ENCODE measurements around the gene FGFR2. TPM values are rescaled to one million over a fixed set of nuclear protein-coding genes. Genes with fewer than 3 reads are reported as not detected.
"Not testable (repeated sequence)": the region's sequence is repeated elsewhere in the genome, so short reads cannot be mapped to it uniquely, and the experiment has no call there.

FGFR2 gene
- total RNA-seq, 1 donor from 2014 or later, result not detected

- not testable (repeated sequence) for DNase-seq (ENCODE audit: low read depth in 2 of 2)
Observed at GRCh38 chr10:121554916-121555315, 43.3 kb downstream of the FGFR2 start.

GRCh38 chr10:121553511-121554264 is 44.6 kb downstream of the FGFR2 start:
- DNase-seq (ENCODE audit: low read depth in 2 of 2), result no peak

GRCh38 chr10:121552746-121553145 is 45.5 kb downstream of the FGFR2 start:
- DNase-seq (ENCODE audit: low read depth in 2 of 2), result no peak

GRCh38 chr10:121551210-121551885 is 46.9 kb downstream of the FGFR2 start:
- no peak for DNase-seq (ENCODE audit: low read depth in 2 of 2)

GRCh38 chr10:121544301-121544869 is 53.9 kb downstream of the FGFR2 start:
- DNase-seq (ENCODE audit: low read depth in 2 of 2), result no peak

- no peak for DNase-seq (ENCODE audit: low read depth in 2 of 2)
Observed at GRCh38 chr10:121543545-121543944, 54.7 kb downstream of the FGFR2 start.

GRCh38 chr10:121541450-121542120 is 56.7 kb downstream of the FGFR2 start:
- DNase-seq (ENCODE audit: low read depth in 2 of 2), result no peak

GRCh38 chr10:121540732-121541395 is 57.4 kb downstream of the FGFR2 start:
- no peak for DNase-seq (ENCODE audit: low read depth in 2 of 2)

GRCh38 chr10:121539786-121540185 is 58.5 kb downstream of the FGFR2 start:
- DNase-seq (ENCODE audit: low read depth in 2 of 2), result no peak

GRCh38 chr10:121536310-121536913 is 61.8 kb downstream of the FGFR2 start:
- DNase-seq (ENCODE audit: low read depth in 2 of 2), result no peak

GRCh38 chr10:121535381-121535780 is 62.9 kb downstream of the FGFR2 start:
- no peak for DNase-seq (ENCODE audit: low read depth in 2 of 2)

GRCh38 chr10:121532292-121532864 is 65.9 kb downstream of the FGFR2 start:
- DNase-seq (ENCODE audit: low read depth in 2 of 2), result no peak

- no peak for DNase-seq (ENCODE audit: low read depth in 2 of 2)
Observed at GRCh38 chr10:121531830-121532178, 66.4 kb downstream of the FGFR2 start.

- no peak for DNase-seq (ENCODE audit: low read depth in 2 of 2)
Observed at GRCh38 chr10:121531076-121531829, 67.0 kb downstream of the FGFR2 start.

GRCh38 chr10:121530481-121531075 is 67.7 kb downstream of the FGFR2 start:
- DNase-seq (ENCODE audit: low read depth in 2 of 2), result no peak

- no peak for DNase-seq (ENCODE audit: low read depth in 2 of 2)
Observed at GRCh38 chr10:121527690-121528089, 70.6 kb downstream of the FGFR2 start.

- DNase-seq (ENCODE audit: low read depth in 2 of 2), result no peak
Observed at GRCh38 chr10:121526801-121527221, 71.4 kb downstream of the FGFR2 start.

- no peak for DNase-seq (ENCODE audit: low read depth in 2 of 2)
Observed at GRCh38 chr10:121526135-121526790, 72.0 kb downstream of the FGFR2 start.
